ENCODE results near the gene TLL1. TPM values are rescaled to one million over a fixed set of nuclear protein-coding genes. Genes with fewer than 3 reads are reported as not detected.

Gene TLL1
- total RNA-seq, 1 experiment from 2014 or later = 0.46 TPM

- Histone ChIP-seq H3K9me2 (ENCODE audit: insufficient read depth) (no peaks in the 10 kb centered on the region), H3K79me2 (ENCODE audit: low read depth) (no peaks in the 10 kb centered on the region), H3F3A (ENCODE audit: insufficient read depth, low read depth) (no peaks in the 10 kb centered on the region), H3K27me3 (ENCODE audit: insufficient read depth, low read depth) (no peaks in the 10 kb centered on the region), H3K4me1 (replicated peaks; ENCODE audit: insufficient read depth) (peaks cover 8% of the 10 kb centered on the region), H4K20me1 (ENCODE audit: insufficient read depth) (no peaks in the 10 kb centered on the region), H3K4me2 (peak overlapping the region; percentile 90; the same call in 1 of the 2 replicates), H2AFZ (peak overlapping the region; percentile 67; the same call in 1 of the 2 replicates), H3K36me3 (ENCODE audit: low read depth) (no peaks in the 10 kb centered on the region), H3K27ac (no peak overlapping the region), H3K9me3 (ENCODE audit: insufficient read depth, low read depth) (no peaks in the 10 kb centered on the region), H3K4me3 (no peak overlapping the region; the same call in 1 of the 2 replicates)
- BruUV-seq (replicated peaks) = no TSS peak
- POLR2A ChIA-PET (ENCODE audit: unreplicated experiment) = no interaction called here
- TF ChIP-seq EZH2 (IDR thresholded peaks at IDR 0.05; ENCODE audit: low read depth) = no peak
- TF ChIP-seq CTCF (conservative IDR thresholded peaks at IDR 0.05) = no peak
- no peak for DNase-seq
- intact Hi-C loops (cut with micrococcal nuclease; ENCODE audit: unreplicated experiment) = no loop called here
- CTCF ChIA-PET = no interaction called here
Measured at GRCh38 chr4:165875446-165875845, 2.4 kb downstream of the TLL1 start.

- intact Hi-C loops (cut with micrococcal nuclease; ENCODE audit: unreplicated experiment) = no loop called here
Measured at GRCh38 chr4:165877286-165877685, 4.2 kb downstream of the TLL1 start.

GRCh38 chr4:165879641-165880040 is 6.6 kb downstream of the TLL1 start:
- no peaks in the 10 kb centered on the region for H3K36me3 ChIP-seq (ENCODE audit: low read depth)
- ChIA-PET CTCF (no interaction called here), POLR2A (ENCODE audit: unreplicated experiment) (no interaction called here)
- H3K4me3 ChIP-seq = no peak overlapping the region
- BruUV-seq (replicated peaks) = no TSS peak
- H3F3A ChIP-seq (ENCODE audit: insufficient read depth, low read depth) = no peaks in the 10 kb centered on the region
- H3K9me2 ChIP-seq (ENCODE audit: insufficient read depth) = no peaks in the 10 kb centered on the region
- H3K27ac ChIP-seq = no peak overlapping the region
- H4K20me1 ChIP-seq (ENCODE audit: insufficient read depth) = no peaks in the 10 kb centered on the region
- TF ChIP-seq CTCF (conservative IDR thresholded peaks at IDR 0.05) (no peak), EZH2 (IDR thresholded peaks at IDR 0.05; ENCODE audit: low read depth) (no peak)
- no peaks in the 10 kb centered on the region for H3K9me3 ChIP-seq (ENCODE audit: insufficient read depth, low read depth)
- no peak overlapping the region for H3K4me2 ChIP-seq
- intact Hi-C loops (cut with micrococcal nuclease; ENCODE audit: unreplicated experiment) = no loop called here
- H3K27me3 ChIP-seq (ENCODE audit: insufficient read depth, low read depth) = no peaks in the 10 kb centered on the region
- H3K4me1 ChIP-seq (replicated peaks; ENCODE audit: insufficient read depth) = no peaks in the 10 kb centered on the region
- no peak for DNase-seq
- H3K79me2 ChIP-seq (ENCODE audit: low read depth) = no peaks in the 10 kb centered on the region
- H2AFZ ChIP-seq = no peak overlapping the region

More at GRCh38 chr4:165877286-165877685, 4.2 kb downstream of the TLL1 start:
- ChIA-PET POLR2A (ENCODE audit: unreplicated experiment) (interaction anchor here (0.6 kb wide), 1 partner anchor 86 kb away, joined by 6 read pairs; no protein-coding TSS in a partner anchor), CTCF (no interaction called here)
- Histone ChIP-seq H3F3A (ENCODE audit: insufficient read depth, low read depth) (no peaks in the 10 kb centered on the region), H3K4me3 (no peak overlapping the region), H3K27ac (no peak overlapping the region), H4K20me1 (ENCODE audit: insufficient read depth) (no peaks in the 10 kb centered on the region), H3K4me1 (replicated peaks; ENCODE audit: insufficient read depth) (no peaks in the 10 kb centered on the region), H3K27me3 (ENCODE audit: insufficient read depth, low read depth) (no peaks in the 10 kb centered on the region), H3K9me3 (ENCODE audit: insufficient read depth, low read depth) (no peaks in the 10 kb centered on the region), H3K9me2 (ENCODE audit: insufficient read depth) (no peaks in the 10 kb centered on the region), H3K36me3 (ENCODE audit: low read depth) (no peaks in the 10 kb centered on the region), H2AFZ (no peak overlapping the region), H3K79me2 (ENCODE audit: low read depth) (no peaks in the 10 kb centered on the region), H3K4me2 (no peak overlapping the region)
- TF ChIP-seq EZH2 (IDR thresholded peaks at IDR 0.05; ENCODE audit: low read depth) (no peak), CTCF (conservative IDR thresholded peaks at IDR 0.05) (no peak)
- no TSS peak for BruUV-seq (replicated peaks)
- no peak for DNase-seq

All from PC-9 (cell line).